Right lobe of liver (tissue), 6 donors: Measurements from ENCODE around the gene PELI1. TPM values are rescaled to one million over a fixed set of nuclear protein-coding genes. Genes with fewer than 3 reads are reported as not detected.
A peak's percentile ranks its signal among the peaks of the same experiment; 100 is the strongest.

ENCODE experiments used
- ATAC-seq, 4 donors: fragments of 200-7000 bp; cut with Tn5 transposase; one replicate each; pipeline ENCODE4 v1.9.1; 2020; ENCODE audit warnings: mild to moderate bottlenecking in 4 of 4, moderate library complexity in 4 of 4
- DNase-seq, 3 donors: peaks; one replicate each; pipeline ENCODE4 v3.0.0-alpha.2; 2020
- H3K27ac ChIP-seq, 3 donors: fragments of 200-600 bp; one replicate each; pipeline ENCODE4 v1.8.0; 2022
- H3K27me3 ChIP-seq, 2 donors: fragments of 200-600 bp; one replicate each; pipeline ENCODE4 v1.8.0; 2022
- H3K36me3 ChIP-seq, 4 donors: fragments of 200-600 bp; sonication (generic) in 1 of 4; one replicate each; pipeline versions ENCODE4 v1.5.1 to v1.8.0; 2017 to 2022; ENCODE audit warnings: control low read depth in 1 of 4
- H3K4me1 ChIP-seq, 4 donors: fragments of 200-600 bp; sonication (generic) in 1 of 4; one replicate each; pipeline versions ENCODE4 v1.5.1 to v1.8.0; 2017 to 2022; ENCODE audit warnings: control low read depth in 1 of 4
- H3K4me3 ChIP-seq, 3 donors: fragments of 200-600 bp; one replicate each; pipeline ENCODE4 v1.8.0; 2022
- H3K9me3 ChIP-seq, 4 donors: fragments of 200-600 bp; sonication (generic) in 1 of 4; one replicate each; pipeline versions ENCODE4 v1.5.1 to v1.8.0; 2017 to 2022; ENCODE audit warnings: control low read depth in 1 of 4
- POLR2A ChIP-seq: fragments of 450-650 bp; IDR thresholded peaks from one replicate; pipeline ENCODE4 v1.6.1; 2017; ENCODE audit warnings: antibody characterized with exemption, mild to moderate bottlenecking
- WGBS: methylation state at CpG from one replicate; pipeline ENCODE4 v1.1.6; 2018; ENCODE audit warnings: low coverage, low lambda C conversion rate; ENCODE audit not compliant: insufficient coverage; ENCODE audit errors: missing lambda C conversion rate; 5-methylcytosine and 5-hydroxymethylcytosine counted together
- intact Hi-C, 2 donors: fragments of 100-400 bp; cut with DNase I; formaldehyde crosslinking; loops; one replicate each; pipeline versions ENCODE4 v1.11.2 to v1.14.1; 2022
- total RNA-seq, 6 experiments: library from RNA; depleted of rRNA in 2 of 6; stranded (reverse); fragments of >200 nt in 2 of 6; fragmentation: NEBNext Ultra II Directional in 3 of 6; extraction: Animal tissue kit (Norgen Biotek cat#: 25700) in 3 of 6; gene quantifications; one replicate each; pipeline versions ENCODE4 v1.1.0 to v1.2.4, GENCODE V29; 2016 to 2023
- TF ChIP-seq, protein P1 (sequence below), 4 donors: fragments of 200-600 bp in 3 of 4; fragments of 450-650 bp in 1 of 4; IDR thresholded peaks; one replicate each; pipeline versions ENCODE4 v1.5.1 to v1.8.0; 2016 to 2022; ENCODE audit warnings: antibody characterized with exemption in 4 of 4, mild to moderate bottlenecking in 2 of 4
- donor health status: DM: no; HTN: yes; CAD: no.
- donor health status: DM: no; HTN: no; CAD: no.
- donor health status: DM: no; HTN: no; CAD: no.
- donor health status: DM: no; HTN: yes; CAD: no.
- donor health status: DM: no; HTN: yes; CAD: no.

PELI1 gene
- total RNA-seq, 6 experiments from 2014 or later, result 4.7 to 18.8 (median 8.3) TPM

DNA sequence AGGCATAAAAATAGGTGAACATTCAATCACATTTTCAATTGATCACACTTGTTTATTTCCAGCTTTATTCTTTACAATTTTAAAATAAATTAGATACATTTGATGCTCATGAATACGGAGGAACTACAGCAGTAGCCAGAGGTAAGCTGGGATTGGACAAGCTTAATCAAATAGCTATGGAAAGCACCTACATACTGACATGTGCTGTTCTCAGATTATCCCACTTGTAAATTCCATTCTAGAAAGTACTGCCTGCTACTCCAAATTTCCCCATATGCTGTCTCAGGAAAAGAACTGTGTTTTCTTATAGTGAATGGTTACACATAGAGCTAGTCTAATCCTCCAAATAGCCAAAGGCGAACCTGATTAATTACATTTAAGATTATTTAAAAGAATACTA is 24.2 kb downstream of the PELI1 start:
- H3K36me3 ChIP-seq, result no peaks in the 10 kb centered on the region
- peaks cover 2 to 36% (median 11%) of the 10 kb centered on the region in 4 donors for H3K4me1 ChIP-seq
- intact Hi-C loops, result no loop called here
- no peak for ATAC-seq
- TF ChIP-seq, protein P1, sequence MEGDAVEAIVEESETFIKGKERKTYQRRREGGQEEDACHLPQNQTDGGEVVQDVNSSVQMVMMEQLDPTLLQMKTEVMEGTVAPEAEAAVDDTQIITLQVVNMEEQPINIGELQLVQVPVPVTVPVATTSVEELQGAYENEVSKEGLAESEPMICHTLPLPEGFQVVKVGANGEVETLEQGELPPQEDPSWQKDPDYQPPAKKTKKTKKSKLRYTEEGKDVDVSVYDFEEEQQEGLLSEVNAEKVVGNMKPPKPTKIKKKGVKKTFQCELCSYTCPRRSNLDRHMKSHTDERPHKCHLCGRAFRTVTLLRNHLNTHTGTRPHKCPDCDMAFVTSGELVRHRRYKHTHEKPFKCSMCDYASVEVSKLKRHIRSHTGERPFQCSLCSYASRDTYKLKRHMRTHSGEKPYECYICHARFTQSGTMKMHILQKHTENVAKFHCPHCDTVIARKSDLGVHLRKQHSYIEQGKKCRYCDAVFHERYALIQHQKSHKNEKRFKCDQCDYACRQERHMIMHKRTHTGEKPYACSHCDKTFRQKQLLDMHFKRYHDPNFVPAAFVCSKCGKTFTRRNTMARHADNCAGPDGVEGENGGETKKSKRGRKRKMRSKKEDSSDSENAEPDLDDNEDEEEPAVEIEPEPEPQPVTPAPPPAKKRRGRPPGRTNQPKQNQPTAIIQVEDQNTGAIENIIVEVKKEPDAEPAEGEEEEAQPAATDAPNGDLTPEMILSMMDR (IDR thresholded peaks at IDR 0.05), result no peak
- no peak for TF ChIP-seq POLR2A
- H3K9me3 ChIP-seq, result no peaks in the 10 kb centered on the region
- 89% methylated on average over 2 of the region's 2 CpGs for WGBS
- no peak overlapping the region for H3K27ac ChIP-seq
- DNase-seq, result no peak
- no peaks in the 10 kb centered on the region for H3K27me3 ChIP-seq
- no peak overlapping the region for H3K4me3 ChIP-seq

DNA sequence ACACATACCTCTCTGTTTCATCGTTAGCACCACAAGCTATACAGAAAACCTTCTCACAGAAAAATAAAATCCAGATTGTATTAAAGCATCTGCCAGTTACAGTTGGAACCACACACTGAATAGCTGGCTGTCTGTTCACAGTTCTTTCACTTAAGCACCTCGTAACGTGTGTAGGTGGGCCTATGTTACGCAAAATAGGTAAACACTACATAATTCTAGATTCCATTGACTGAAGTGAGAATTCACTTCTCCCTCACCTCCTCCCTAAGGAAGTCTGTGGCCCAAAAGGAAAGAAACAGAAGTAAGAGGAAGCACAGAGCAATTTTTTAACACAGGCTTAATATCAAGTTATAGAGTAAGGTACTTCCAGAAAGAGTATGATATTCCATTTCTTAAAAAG is 24.9 kb downstream of the PELI1 start:
- Histone ChIP-seq H3K27ac (no peak overlapping the region), H3K4me1 (peaks cover 3 to 41% (median 15%) of the 10 kb centered on the region in 4 donors), H3K4me3 (no peak overlapping the region), H3K36me3 (no peaks in the 10 kb centered on the region), H3K9me3 (no peaks in the 10 kb centered on the region), H3K27me3 (no peaks in the 10 kb centered on the region)
- DNase-seq (no peak), ATAC-seq (peak in 1 of 4 donors; percentile 14)
- WGBS, result 53% methylated on average over 4 of the region's 4 CpGs
- intact Hi-C loops, result no loop called here
- TF ChIP-seq POLR2A, result no peak
- TF ChIP-seq, protein P1 (IDR thresholded peaks at IDR 0.05), result no peak

DNA sequence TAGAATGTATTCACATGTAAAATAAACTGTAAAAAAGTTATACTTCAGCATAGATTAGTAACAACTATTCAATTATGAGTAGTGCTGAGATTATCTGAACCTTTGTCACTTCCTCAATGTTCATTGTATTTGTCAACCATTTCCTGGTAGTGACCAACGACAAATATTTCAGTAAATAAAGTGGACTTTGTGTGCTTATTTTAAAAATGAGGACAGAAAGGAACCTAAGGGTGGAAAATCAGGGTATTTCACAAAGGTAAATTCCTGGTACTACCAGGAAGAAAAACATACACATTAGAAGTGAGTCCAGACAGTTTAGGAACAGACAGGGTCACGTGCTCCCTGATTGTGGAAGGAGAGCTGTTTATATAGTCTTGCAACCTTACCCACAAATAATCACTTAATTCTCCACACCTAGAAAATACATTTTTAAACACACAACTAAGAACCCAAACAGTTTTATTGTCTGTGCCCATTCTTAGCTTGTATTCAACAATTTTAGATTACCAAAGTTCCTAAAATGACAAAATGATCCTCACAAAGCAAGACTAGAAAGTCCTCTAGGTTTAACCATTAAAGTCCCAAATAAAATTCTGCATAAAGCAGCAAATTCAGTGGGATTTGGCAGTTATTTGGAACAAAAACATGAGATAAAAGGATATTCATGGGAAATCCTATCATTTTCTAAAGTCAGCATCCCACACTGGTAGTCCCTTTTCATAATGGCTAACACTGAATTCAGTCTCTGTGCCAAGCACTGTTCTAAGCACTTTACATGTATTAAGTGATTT is 28.2 kb downstream of the PELI1 start:
- no peaks in the 10 kb centered on the region for H3K36me3 ChIP-seq
- 1% methylated on average over 2 of the region's 2 CpGs for WGBS
- H3K9me3 ChIP-seq, result no peaks in the 10 kb centered on the region
- intact Hi-C loops, result no loop called here
- no peak overlapping the region for H3K4me3 ChIP-seq
- H3K27me3 ChIP-seq, result no peaks in the 10 kb centered on the region
- H3K4me1 ChIP-seq, result peaks cover 4 to 59% (median 21%) of the 10 kb centered on the region in 4 donors
- DNase-seq (no peak), ATAC-seq (peak; percentile 65 to 79 (median 72))
- H3K27ac ChIP-seq, result peak overlapping the region; percentile 23 to 63 (median 59)
- TF ChIP-seq POLR2A, result no peak
- TF ChIP-seq, protein P1 (IDR thresholded peaks at IDR 0.05), result no peak

DNA sequence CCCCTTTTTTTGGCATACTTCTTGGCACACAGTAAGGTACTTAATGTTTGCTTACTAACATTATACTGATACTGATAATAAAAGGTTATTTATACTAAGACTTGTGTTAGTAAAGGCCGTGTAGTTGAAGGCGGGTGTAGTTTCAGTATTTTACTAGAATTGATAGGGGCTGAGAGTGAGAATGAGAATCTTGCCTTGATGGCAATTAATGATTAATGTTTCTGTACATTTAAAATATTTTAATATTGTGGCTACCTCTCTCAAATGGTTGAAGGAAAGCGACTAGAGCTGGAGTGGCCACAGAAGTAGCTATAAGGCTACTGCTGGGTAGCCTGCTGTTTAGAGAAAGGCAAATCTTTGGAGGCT is 29.3 kb downstream of the PELI1 start:
- DNase-seq (no peak), ATAC-seq (no peak)
- H3K27me3 ChIP-seq, result no peaks in the 10 kb centered on the region
- intact Hi-C loops, result no loop called here
- H3K4me1 ChIP-seq, result peaks cover 4 to 58% (median 21%) of the 10 kb centered on the region in 4 donors
- 84% methylated on average over 3 of the region's 3 CpGs for WGBS
- H3K4me3 ChIP-seq, result no peak overlapping the region
- no peaks in the 10 kb centered on the region for H3K9me3 ChIP-seq
- TF ChIP-seq POLR2A, result no peak
- TF ChIP-seq, protein P1 (IDR thresholded peaks at IDR 0.05), result no peak
- H3K27ac ChIP-seq, result peak overlapping the region in 2 of 3 donors; percentile 59 to 63
- no peaks in the 10 kb centered on the region for H3K36me3 ChIP-seq
